OCI-LY7 (cell line): ENCODE data around the gene LDLRAD4.

Experiments used
- EZH2phosphoT487 ChIP-seq: fragments of 200-600 bp; sonication (generic); IDR thresholded peaks from 2 replicates; pipeline ENCODE4 v1.6.1; 2018; ENCODE audit warnings: low read depth, borderline replicate concordance, mild to moderate bottlenecking, mixed run types, antibody characterized with exemption, low read length, moderate library complexity, mixed read lengths
- TF ChIP-seq, protein P1 (sequence below): fragments of 200-600 bp; sonication (generic); conservative IDR thresholded peaks from 2 replicates; pipeline ENCODE4 v1.5.1; 2014; ENCODE audit warnings: mild to moderate bottlenecking, antibody characterized with exemption, low read length, moderate library complexity, mixed read lengths

DNA sequence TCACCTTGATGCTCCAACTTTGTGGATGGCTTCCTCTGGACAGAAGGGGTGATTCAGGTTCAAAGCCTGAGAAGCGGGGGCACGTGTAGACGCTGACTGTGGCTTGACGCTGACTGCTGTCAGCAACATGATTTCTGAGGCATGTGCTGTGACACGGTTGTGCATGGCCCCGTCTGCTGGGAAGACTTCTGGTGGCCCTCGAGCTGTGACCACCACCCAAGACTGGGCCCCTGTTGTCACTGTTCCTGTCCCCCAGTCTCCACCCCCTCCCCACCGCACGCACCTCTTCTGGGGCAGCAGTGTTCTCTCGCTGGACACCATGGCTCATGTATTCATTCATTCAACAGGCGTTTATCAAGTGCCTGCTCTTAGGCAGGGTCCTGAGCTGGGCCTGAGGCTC, 262.8 kb downstream of the LDLRAD4 start:
- TF ChIP-seq, protein P1, sequence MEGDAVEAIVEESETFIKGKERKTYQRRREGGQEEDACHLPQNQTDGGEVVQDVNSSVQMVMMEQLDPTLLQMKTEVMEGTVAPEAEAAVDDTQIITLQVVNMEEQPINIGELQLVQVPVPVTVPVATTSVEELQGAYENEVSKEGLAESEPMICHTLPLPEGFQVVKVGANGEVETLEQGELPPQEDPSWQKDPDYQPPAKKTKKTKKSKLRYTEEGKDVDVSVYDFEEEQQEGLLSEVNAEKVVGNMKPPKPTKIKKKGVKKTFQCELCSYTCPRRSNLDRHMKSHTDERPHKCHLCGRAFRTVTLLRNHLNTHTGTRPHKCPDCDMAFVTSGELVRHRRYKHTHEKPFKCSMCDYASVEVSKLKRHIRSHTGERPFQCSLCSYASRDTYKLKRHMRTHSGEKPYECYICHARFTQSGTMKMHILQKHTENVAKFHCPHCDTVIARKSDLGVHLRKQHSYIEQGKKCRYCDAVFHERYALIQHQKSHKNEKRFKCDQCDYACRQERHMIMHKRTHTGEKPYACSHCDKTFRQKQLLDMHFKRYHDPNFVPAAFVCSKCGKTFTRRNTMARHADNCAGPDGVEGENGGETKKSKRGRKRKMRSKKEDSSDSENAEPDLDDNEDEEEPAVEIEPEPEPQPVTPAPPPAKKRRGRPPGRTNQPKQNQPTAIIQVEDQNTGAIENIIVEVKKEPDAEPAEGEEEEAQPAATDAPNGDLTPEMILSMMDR: no peak
- no peak for TF ChIP-seq EZH2phosphoT487
